K562 (cell line): ENCODE results near the gene CLEC18B. TPM values are rescaled to one million over a fixed set of nuclear protein-coding genes. Genes with fewer than 3 reads are reported as not detected.

Experiments
- ATAC-seq: fragments of 200-7000 bp; cut with Tn5 transposase; 3 replicates; pipeline ENCODE4 v1.9.1; 2020; ENCODE audit warnings: moderate library complexity
- BruUV-seq: library from RNA; stranded (reverse); fragments of 400-500 nt; replicated peaks from 2 replicates; lab custom pipeline; 2021; lab: Mats Ljungman, UMichigan
- CTCF ChIA-PET: fragments of 300-600 bp; formaldehyde crosslinking; extraction: SDS; loops from one replicate; lab custom pipeline; 2021; ENCODE audit warnings: low intra/inter-chr PET ratio; lab: Yijun Ruan, JAX
- POLR2A ChIA-PET: fragments of 300-600, 350-650 bp; sonication (Branson Sonifier 250); formaldehyde crosslinking; extraction: SDS; loops from one replicate; lab custom pipeline; 2021; ENCODE audit warnings: antibody characterized with exemption, inconsistent platforms; lab: Yijun Ruan, JAX
- DNase-seq, 4 experiments: peaks; one replicate each; pipeline versions ENCODE4 v3.0.0 to v3.0.0-alpha.2; 2011 to 2018; ENCODE audit warnings: low spot score in 3 of 4, mixed read lengths in 3 of 4; ENCODE audit errors: extremely low read depth in 1 of 4
- FAIRE-seq: peaks from 2 replicates; lab custom pipeline; 2011; peaks lifted over from hg19 to GRCh38; lab: Jason Lieb, UNC
- H2AFZ ChIP-seq: 2 replicates; pipeline ENCODE4 v1.6.0; 2011; ENCODE audit warnings: low read depth, low read length, control low read depth, inconsistent platforms
- H3K27ac ChIP-seq: fragments of 200-600 bp; 3 replicates; pipeline ENCODE4 v1.8.0; 2011; ENCODE audit warnings: low read depth, mild to moderate bottlenecking, control low read depth, inconsistent platforms, low read length, moderate library complexity, mixed read lengths; ENCODE audit errors: extremely low read depth
- H3K27me3 ChIP-seq, 2 experiments: fragments of 300-600 bp in 1 of 2; 2 replicates in 1 of 2; 3 replicates in 1 of 2; pipeline versions ENCODE4 v1.6.0 to v1.8.0; 2011; ENCODE audit warnings: inconsistent platforms in 2 of 2, low read length in 2 of 2, mild to moderate bottlenecking in 1 of 2, mixed read lengths in 1 of 2, moderate library complexity in 1 of 2; ENCODE audit not compliant: control insufficient read depth in 2 of 2, insufficient read depth in 2 of 2
- H3K36me3 ChIP-seq: fragments of 300-600 bp; 3 replicates; pipeline ENCODE4 v1.8.0; 2011; ENCODE audit warnings: mild to moderate bottlenecking, low read length, inconsistent platforms; ENCODE audit not compliant: control insufficient read depth, insufficient read depth
- H3K4me1 ChIP-seq, 2 experiments: fragments of 200-600 bp in 1 of 2; replicated peaks in 1 of 2; 2 replicates in 1 of 2; 3 replicates in 1 of 2; pipeline versions ENCODE4 v1.5.1 to v1.8.0; 2011; ENCODE audit warnings: inconsistent platforms in 2 of 2, low read length in 2 of 2, mild to moderate bottlenecking in 1 of 2, mixed read lengths in 1 of 2, moderate library complexity in 1 of 2; ENCODE audit not compliant: control insufficient read depth in 2 of 2, insufficient read depth in 2 of 2
- H3K4me2 ChIP-seq: 2 replicates; pipeline ENCODE4 v1.6.1; 2011; ENCODE audit warnings: low read length, control low read depth, inconsistent platforms, mixed read lengths; ENCODE audit not compliant: insufficient read depth
- H3K4me3 ChIP-seq: fragments of 200-600 bp; sonication (generic), shearing (Covaris generic); 2 replicates; pipeline ENCODE4 v1.5.1; 2016; ENCODE audit warnings: control low read depth, inconsistent platforms
- H3K79me2 ChIP-seq: fragments of 200-600 bp; 3 replicates; pipeline ENCODE4 v1.8.0; 2011; ENCODE audit warnings: low read length, inconsistent platforms; ENCODE audit not compliant: control insufficient read depth, insufficient read depth
- H3K9ac ChIP-seq, 2 experiments: 2 replicates each; pipeline versions ENCODE4 v1.6.0 to v1.6.1; 2011; ENCODE audit warnings: low read depth in 2 of 2, low read length in 2 of 2, control low read depth in 1 of 2, inconsistent platforms in 1 of 2, mild to moderate bottlenecking in 1 of 2, mixed read lengths in 1 of 2; ENCODE audit not compliant: insufficient read depth in 1 of 2
- H3K9me1 ChIP-seq: one replicate; pipeline ENCODE4 v1.6.0; 2011; ENCODE audit warnings: inconsistent platforms, mild to moderate bottlenecking, low read length, moderate library complexity; ENCODE audit not compliant: control insufficient read depth, insufficient read depth
- H3K9me3 ChIP-seq: replicated peaks from 2 replicates; pipeline ENCODE4 v1.5.1; 2011; ENCODE audit warnings: low read depth, low read length, inconsistent platforms; ENCODE audit not compliant: control insufficient read depth, insufficient read depth
- H4K20me1 ChIP-seq: replicated peaks from 2 replicates; pipeline ENCODE4 v1.6.1; 2011; ENCODE audit warnings: low read length, inconsistent platforms, mixed read lengths; ENCODE audit not compliant: control insufficient read depth, insufficient read depth
- BDP1 ChIP-seq: IDR thresholded peaks from 3 replicates; pipeline ENCODE4 v1.6.1; 2011; ENCODE audit not compliant: insufficient read length, insufficient read depth
- BRF2 ChIP-seq: IDR thresholded peaks from 3 replicates; pipeline ENCODE4 v1.6.1; 2011; ENCODE audit warnings: borderline replicate concordance, mild to moderate bottlenecking; ENCODE audit not compliant: insufficient read length, insufficient read depth
- CBFA2T2 ChIP-seq: fragments of 450-650 bp; conservative IDR thresholded peaks from 2 replicates; pipeline ENCODE4 v1.6.1; 2017; ENCODE audit warnings: mild to moderate bottlenecking
- HBP1 ChIP-seq: fragments of 450-650 bp; formaldehyde crosslinking; IDR thresholded peaks from 2 replicates; pipeline ENCODE4 v1.4.0; 2022; ENCODE audit warnings: missing genetic modification characterization
- HES1 ChIP-seq: fragments of 450-650 bp; IDR thresholded peaks from 2 replicates; pipeline ENCODE4 v1.6.1; 2016; ENCODE audit warnings: low read depth, mild to moderate bottlenecking, moderate library complexity
- JUN ChIP-seq, 2 experiments: sonication (generic) in 1 of 2; formaldehyde crosslinking in 1 of 2; IDR thresholded peaks; 2 replicates each; pipeline versions ENCODE4 v1.6.1 to v1.8.0; 2012 to 2022; ENCODE audit warnings: borderline replicate concordance in 2 of 2, mild to moderate bottlenecking in 2 of 2, improper control_type of control experiment in 1 of 2, low read depth in 1 of 2, low read length in 1 of 2, missing genetic modification reagents in 1 of 2
- KDM2B ChIP-seq: fragments of 250-450 bp; sonication (Bioruptor Pico); IDR thresholded peaks from 2 replicates; pipeline ENCODE4 v1.8.0; 2021; ENCODE audit warnings: mild to moderate bottlenecking, moderate library complexity
- NFE2 ChIP-seq: IDR thresholded peaks from 2 replicates; pipeline ENCODE4 v1.6.1; 2014; ENCODE audit warnings: antibody characterized with exemption, low read depth
- PRPF4 ChIP-seq: fragments of 200-400 bp; formaldehyde crosslinking; IDR thresholded peaks from one replicate; pipeline ENCODE4 v1.6.1; 2017; ENCODE audit warnings: low read length, low read depth, mild to moderate bottlenecking; ENCODE audit not compliant: insufficient read depth, poor library complexity, severe bottlenecking
- RAD21 ChIP-seq, 2 experiments: fragments of 250-450 bp in 1 of 2; fragments of 450-650 bp in 1 of 2; sonication (Bioruptor Pico) in 1 of 2; formaldehyde crosslinking in 1 of 2; IDR thresholded peaks in 1 of 2; conservative IDR thresholded peaks in 1 of 2; 2 replicates each; pipeline versions ENCODE4 v1.4.0 to v1.8.0; 2020 to 2022; ENCODE audit warnings: mild to moderate bottlenecking in 2 of 2, moderate library complexity in 1 of 2
- STAT5A ChIP-seq: IDR thresholded peaks from 2 replicates; pipeline ENCODE4 v1.6.1; 2012; ENCODE audit warnings: low read length, inconsistent platforms, borderline replicate concordance
- XRCC5 ChIP-seq: fragments of 200-400 bp; formaldehyde crosslinking; IDR thresholded peaks from 2 replicates; pipeline ENCODE4 v1.6.1; 2017; ENCODE audit warnings: low read depth, mild to moderate bottlenecking, low read length
- ZBTB7A ChIP-seq: IDR thresholded peaks from 2 replicates; pipeline ENCODE4 v1.6.1; 2011; ENCODE audit warnings: low read depth, mild to moderate bottlenecking, low read length, moderate library complexity, borderline replicate concordance; ENCODE audit not compliant: control insufficient read depth
- ZFP1 ChIP-seq: fragments of 450-650 bp; formaldehyde crosslinking; IDR thresholded peaks from 2 replicates; pipeline ENCODE4 v1.4.0; 2020; ENCODE audit warnings: mild to moderate bottlenecking, mixed read lengths
- ZNF165 ChIP-seq: fragments of 250-450 bp; sonication (Bioruptor Pico); IDR thresholded peaks from 2 replicates; pipeline ENCODE4 v1.4.0; 2020; ENCODE audit warnings: borderline replicate concordance
- ZNF584 ChIP-seq: fragments of 200-800 bp; sonication (Bioruptor generic); IDR thresholded peaks from 2 replicates; pipeline ENCODE4 v1.6.1; 2016; ENCODE audit warnings: low read depth, mild to moderate bottlenecking, missing genetic modification characterization, missing compliant biosample characterization
- WGBS: fragments of 100-300 bp; shearing (Covaris generic); methylation state at CpG from one replicate; pipeline ENCODE4 v1.1.6; 2016; ENCODE audit warnings: low coverage, mixed read lengths; ENCODE audit not compliant: insufficient coverage; ENCODE audit errors: missing lambda C conversion rate; 5-methylcytosine and 5-hydroxymethylcytosine counted together
- in situ Hi-C: fragments of 300-500 bp; cut with MboI; formaldehyde crosslinking; loops from 4 replicates; pipeline ENCODE4 v1.15.0; 2018; ENCODE audit warnings: inconsistent platforms, mixed read lengths
- intact Hi-C: fragments of 100-400 bp; cut with micrococcal nuclease; formaldehyde crosslinking; loops from 2 replicates; pipeline ENCODE4 v1.14.2; 2022
- polyA plus RNA-seq, 8 experiments: library from polyadenylated mRNA; depleted of rRNA in 4 of 8; stranded (reverse) in 5 of 8; unstranded in 3 of 8; fragments of >200 nt; fragmentation: Nextera tagmentation in 2 of 8; fragmentation: Illumina TruSeq in 1 of 8; extraction: Ambion mirVana in 2 of 8; extraction: Trizol in 1 of 8; gene quantifications; 2 replicates each; pipeline versions ENCODE4 v1.2.1 to v1.2.3, GENCODE V29; 2011 to 2014; ENCODE audit warnings: inconsistent platforms in 1 of 8, missing spikeins in 1 of 8
- total RNA-seq, 7 experiments: library from RNA; depleted of rRNA in 6 of 7; stranded (reverse); fragments of >200 nt in 6 of 7; fragmentation: Illumina TruSeq in 2 of 7; extraction: Trizol in 2 of 7; gene quantifications; 2 replicates each; pipeline versions ENCODE4 v1.2.1 to v1.2.3, GENCODE V29; 2011 to 2021; ENCODE audit warnings: low replicate concordance in 1 of 7

The CLEC18B gene
- total and polyA plus RNA-seq, 9 of the 15 experiments (the other 6 are each of a cell fraction or from before 2014, with no cell fraction given), result 0.23 to 7.6 (median 3.5) TPM

- no peak for TF ChIP-seq PRPF4
These were observed 34.5 kb upstream of the CLEC18B start (continued) for GRCh38 chr16:74455619-74456289.

- WGBS, result 79% methylated on average over 7 of the region's 7 CpGs
- FAIRE-seq (no peak), ATAC-seq (no peak), DNase-seq (no peak)
- ChIA-PET POLR2A (no interaction called here), CTCF (no interaction called here)
- no peak overlapping the region for H3K4me3 ChIP-seq
- H3K9me1 ChIP-seq, result no peaks in the 10 kb centered on the region
- H3K4me2 ChIP-seq, result no peak overlapping the region
- no peaks in the 10 kb centered on the region for H3K9me3 ChIP-seq
- no TSS peak for BruUV-seq
- H4K20me1 ChIP-seq, result no peaks in the 10 kb centered on the region
- H3K4me1 ChIP-seq, result no peaks in the 10 kb centered on the region
- in situ Hi-C loops (no loop called here), intact Hi-C loops (no loop called here)
- peaks cover 48% of the 10 kb centered on the region; the same call in 2 of the 3 replicates for H3K36me3 ChIP-seq
- H2AFZ ChIP-seq, result no peak overlapping the region
- no peaks in the 10 kb centered on the region for H3K79me2 ChIP-seq
- no peaks in the 10 kb centered on the region for H3K27me3 ChIP-seq
- no peak overlapping the region for H3K9ac ChIP-seq
- no peak overlapping the region for H3K27ac ChIP-seq
- TF ChIP-seq CBFA2T2, result no peak
- no peak for TF ChIP-seq ZBTB7A
- no peak for TF ChIP-seq BRF2
- TF ChIP-seq ZNF165, result no peak
- TF ChIP-seq KDM2B, result no peak
- TF ChIP-seq JUN (IDR thresholded peaks at IDR 0.05; ENCODE audit: borderline replicate concordance, low read depth, low read length), result no peak
- no peak for TF ChIP-seq JUN (CRISPR knock-in tag; IDR thresholded peaks at IDR 0.05; ENCODE audit: borderline replicate concordance)
- no peak for TF ChIP-seq NFE2
- no peak for TF ChIP-seq HES1
- no peak for TF ChIP-seq STAT5A
- TF ChIP-seq BDP1, result no peak
- TF ChIP-seq ZFP1 (CRISPR knock-in tag), result no peak
- TF ChIP-seq XRCC5, result no peak
- TF ChIP-seq RAD21 (CRISPR knock-in tag; conservative IDR thresholded peaks at IDR 0.05 in 1 of 2, IDR thresholded peaks at IDR 0.05 in 1 of 2), result no peak
- no peak for TF ChIP-seq ZNF584
- TF ChIP-seq HBP1, result no peak
These were observed 33.9 kb upstream of the CLEC18B start for GRCh38 chr16:74455213-74455612.
